Measurements from ENCODE around the gene CRYBG1.

CRYBG1 gene

DNA sequence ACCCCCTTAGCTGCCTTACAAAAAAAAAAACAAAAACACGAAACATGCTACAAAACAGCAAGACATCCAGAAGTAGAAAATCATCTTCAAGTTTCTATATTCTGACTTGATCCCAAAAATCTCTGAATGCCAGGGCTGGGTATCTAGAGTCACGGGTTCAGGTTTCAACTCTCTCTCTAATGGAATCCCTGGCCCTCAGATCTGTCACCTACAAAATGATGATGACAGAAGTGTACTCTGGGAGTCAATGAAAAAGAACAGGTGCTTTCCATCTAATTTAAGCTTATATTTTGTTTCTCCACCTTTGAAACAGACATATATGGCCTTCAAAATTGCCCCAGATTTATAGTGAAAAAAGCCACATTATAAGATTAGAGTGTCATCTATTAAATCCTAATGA, 250.5 kb downstream of the CRYBG1 start:
- DNase-seq, result no peak

DNA sequence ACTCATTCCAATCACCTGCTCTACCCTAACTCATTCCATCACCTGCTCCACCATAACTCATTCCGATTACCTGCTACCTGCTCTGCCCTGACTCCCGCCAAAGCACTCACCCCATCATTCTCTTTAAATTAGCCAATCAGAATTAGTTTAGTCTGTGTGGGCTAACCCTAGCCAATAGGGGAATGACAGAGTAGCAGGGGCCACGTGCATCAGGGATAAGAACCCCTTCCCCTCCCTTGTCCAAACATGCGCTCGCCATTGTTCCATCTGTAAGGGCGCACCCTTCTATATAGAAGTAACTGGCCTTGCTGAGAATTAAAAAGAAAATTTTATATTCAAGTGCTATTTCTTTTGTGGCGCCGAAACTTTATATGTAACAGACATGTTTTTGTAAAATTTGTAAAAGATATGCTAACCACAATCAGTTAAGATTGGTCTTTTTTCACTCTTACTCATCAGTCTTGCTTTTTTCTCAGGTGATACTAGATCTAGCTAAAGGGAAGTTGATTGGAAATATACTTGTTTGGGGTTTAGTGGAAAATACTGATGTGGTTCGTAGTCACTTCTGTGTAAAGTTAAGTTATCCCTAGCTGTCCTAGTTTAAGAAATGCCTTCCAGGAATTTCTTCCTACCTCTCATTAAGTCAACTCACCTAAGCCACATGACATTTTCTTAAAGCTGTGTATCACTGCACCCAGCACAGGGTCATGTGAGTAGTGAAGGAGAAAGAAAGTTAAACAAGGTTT, 252.3 kb downstream of the CRYBG1 start:
- no peak for DNase-seq

DNA sequence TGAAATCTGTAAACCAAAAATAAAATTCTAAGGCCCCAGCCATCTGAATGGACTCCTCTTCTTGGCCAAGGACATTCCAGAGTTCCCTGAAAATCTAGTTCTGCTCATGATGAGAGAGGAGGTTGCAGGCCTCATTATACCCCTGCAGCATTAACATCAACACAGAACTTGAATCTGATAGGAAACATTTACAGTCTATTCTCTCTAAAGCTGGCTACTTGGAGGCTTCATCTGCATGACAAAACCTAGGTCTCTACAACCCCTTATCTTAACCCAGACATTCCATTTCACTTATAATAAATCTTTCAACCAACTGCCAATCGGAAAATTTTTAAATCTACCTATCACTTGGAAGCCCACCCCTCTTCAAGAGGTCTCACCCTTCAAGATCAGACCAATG, 253.1 kb downstream of the CRYBG1 start:
- DNase-seq, result no peak

DNA sequence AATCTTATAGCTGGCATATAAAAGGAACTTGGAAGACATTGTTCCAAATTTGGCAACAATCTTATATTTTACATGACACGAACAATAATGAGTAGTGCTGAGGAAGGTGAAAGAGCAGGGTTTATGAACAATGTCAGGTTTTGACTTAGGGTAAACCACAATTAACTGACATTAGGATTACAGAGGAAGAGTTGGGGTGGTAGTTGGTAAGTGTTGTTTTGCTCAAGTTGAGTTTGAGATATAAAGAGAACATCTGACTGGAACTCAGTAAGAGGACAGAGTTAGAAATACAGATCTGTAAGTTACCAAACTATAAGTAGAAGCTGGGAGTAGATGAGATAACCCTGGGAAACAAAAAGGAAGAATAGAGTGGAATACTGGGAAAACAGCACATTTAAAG, 253.6 kb downstream of the CRYBG1 start:
- no peak for DNase-seq

DNA sequence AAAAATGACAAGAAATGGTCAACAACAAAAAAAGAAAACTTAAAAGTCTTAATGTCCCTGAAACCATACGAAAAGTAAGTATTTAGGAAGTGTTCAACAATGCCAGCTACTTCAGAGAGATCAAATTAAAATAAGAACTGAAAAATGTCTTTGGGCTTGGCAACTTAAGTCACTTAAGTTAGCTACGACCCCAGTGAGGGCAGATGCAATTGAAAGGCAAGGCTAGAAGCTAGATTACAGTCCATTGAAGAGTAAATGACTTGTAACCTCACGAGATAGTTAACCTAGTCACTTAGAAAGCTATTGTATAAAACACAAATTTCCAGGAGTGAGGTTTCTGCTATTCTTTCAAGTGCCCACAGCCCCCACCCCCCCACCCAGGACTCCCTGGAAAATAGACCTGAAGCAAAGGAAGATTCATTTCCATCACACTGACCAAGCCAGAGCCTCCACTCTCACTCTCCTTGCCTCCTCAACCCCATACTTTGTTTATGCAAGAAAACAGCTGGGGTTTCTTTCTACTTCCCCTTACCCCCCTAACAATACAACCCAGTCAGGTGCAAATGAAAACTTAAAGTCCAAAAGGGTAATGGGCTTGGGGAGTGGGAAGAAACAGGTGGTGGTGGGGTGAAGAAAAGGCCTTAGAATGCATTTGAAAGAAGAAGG, 254.2 kb downstream of the CRYBG1 start:
- DNase-seq, result no peak

DNA sequence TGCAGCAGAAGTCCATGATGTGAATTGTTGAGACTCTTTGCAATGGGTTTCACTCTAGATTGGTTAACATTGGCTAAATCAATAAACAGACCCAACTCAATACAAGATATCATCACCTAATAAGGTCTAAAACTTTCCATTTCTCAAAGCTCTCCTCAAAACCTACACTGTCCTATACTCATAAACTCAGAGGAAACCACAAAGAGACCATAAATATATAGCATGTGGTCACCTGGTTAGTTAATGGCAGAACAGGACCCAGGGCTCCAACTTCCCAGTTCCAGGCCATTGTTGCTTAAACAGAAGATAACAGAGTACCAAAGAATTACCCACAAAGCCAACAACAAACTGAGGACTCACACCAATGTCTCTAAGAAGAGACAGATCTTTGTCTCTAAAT, 256.8 kb downstream of the CRYBG1 start:
- DNase-seq, result no peak

DNA sequence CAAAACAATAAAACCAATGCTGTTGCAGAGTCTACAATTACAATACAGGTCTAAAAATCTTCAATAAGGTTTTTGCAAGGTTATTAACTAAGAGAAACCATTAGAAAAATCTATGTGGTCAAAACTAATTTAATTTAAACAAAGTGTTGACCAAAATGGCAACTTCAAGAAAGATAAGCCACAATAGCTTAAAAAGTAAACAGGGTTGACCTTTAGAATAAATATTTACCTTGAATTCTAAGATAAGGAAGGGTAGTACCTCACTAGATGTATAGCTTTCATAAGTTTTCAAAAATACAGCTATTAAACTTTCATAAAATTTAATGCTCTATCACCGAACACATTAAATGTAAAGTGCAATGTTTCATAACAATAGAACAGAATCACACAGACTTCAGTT, 257.3 kb downstream of the CRYBG1 start:
- no peak for DNase-seq

DNA sequence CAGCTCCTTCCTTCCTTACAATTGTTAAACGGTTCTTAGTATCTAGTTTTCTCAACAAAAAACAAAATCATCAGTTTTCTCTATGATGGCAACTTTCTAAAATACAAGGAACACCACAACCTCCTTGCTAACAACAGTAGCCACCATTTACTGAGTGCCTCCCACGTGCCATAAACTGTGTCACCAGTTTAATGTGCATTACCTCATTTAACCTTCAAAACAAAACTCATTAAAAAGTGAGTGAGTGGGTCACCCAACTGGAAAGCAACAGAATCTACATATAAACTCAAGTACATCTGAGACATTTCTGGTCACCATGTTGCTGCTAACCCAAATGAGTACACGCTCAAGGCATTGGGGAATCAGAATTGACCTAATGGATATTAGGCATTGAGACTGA, 257.8 kb downstream of the CRYBG1 start:
- DNase-seq, result no peak

DNA sequence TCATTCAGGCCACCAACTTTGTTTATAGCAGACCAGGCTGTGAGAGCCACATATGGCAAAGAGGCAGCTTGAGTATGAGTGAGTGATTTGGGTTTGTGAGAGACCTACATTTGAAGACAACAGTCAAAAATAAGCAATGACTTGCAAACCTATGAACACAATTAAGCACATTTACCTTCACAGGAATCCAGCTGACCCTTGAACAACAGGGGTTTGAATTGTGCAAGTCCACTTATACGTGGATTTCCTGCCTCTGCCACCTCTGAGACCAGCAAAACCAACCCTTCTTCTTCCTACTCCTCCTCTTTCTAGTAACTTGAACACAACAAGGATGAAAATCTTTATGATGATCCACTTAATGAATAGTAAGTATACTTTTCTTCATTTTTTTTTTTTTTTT, 258.7 kb downstream of the CRYBG1 start:
- no peak for DNase-seq

DNA sequence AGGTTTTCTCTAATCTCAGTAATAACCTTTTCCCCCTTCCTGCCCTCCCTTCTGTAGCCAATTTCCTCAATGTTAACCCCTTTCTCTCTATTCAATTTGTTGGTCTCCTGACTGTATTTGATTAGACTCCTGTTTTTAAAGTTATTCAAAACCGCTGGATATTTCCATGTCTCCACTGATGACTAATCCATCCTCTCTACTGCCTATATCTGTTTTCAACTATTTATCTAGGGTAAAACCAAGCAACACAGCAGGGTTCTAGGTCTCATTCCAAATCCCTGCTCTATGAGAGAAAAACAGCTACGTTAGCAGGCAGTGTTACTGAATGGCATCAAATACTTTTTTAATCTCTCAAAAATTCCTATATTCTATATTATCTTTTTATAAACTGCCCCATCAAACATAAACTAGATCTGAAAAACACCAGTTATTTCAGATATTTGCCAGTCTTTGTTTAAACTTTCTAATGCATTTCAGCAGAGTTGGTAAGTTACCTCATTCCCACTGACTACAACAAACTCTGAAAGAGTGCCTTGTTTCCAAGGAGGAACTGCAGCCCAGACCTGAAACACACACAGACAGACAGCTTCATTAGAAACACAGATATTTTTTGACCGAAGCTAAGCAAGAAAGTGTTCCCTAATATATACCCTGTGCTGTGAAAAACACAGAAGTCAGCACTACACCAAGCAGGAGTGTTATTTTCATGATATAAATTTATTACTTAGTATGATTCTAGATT, 260.6 kb downstream of the CRYBG1 start:
- DNase-seq, result no peak
